ENCODE data around the gene NPR2.

- TF ChIP-seq CTCF (conservative IDR thresholded peaks at IDR 0.05 in 1 of 2, IDR thresholded peaks at IDR 0.05 in 1 of 2; ENCODE audit: extremely low read depth in 1 of 2, insufficient read depth in 1 of 2, low read depth in 1 of 2, low read length in 2 of 2): no peak
- no peak for TF ChIP-seq EZH2 (IDR thresholded peaks at IDR 0.05; ENCODE audit: borderline replicate concordance, low read length)
Observed at GRCh38 chr9:35829084-35829763, 37.8 kb downstream of the NPR2 start, which contains the start of gene TMEM8B.
